ENCODE data around the gene VSTM2L. TPM values are rescaled to one million over a fixed set of nuclear protein-coding genes. Genes with fewer than 3 reads are reported as not detected.
A peak's percentile ranks its signal among the peaks of the same experiment; 100 is the strongest.

Gene VSTM2L
- total RNA-seq, 2 donors from 2014 or later: 1.4 to 2.9 TPM

- no peaks in the 10 kb centered on the region for H3K27me3 ChIP-seq (ENCODE audit: control insufficient read depth, insufficient read depth, low read length, poor library complexity, severe bottlenecking)
- Mint-ChIP-seq H3K9me3 (no peaks in the 10 kb centered on the region), H3K36me3 (ENCODE audit: low read depth) (peaks cover 3% of the 10 kb centered on the region), H3K27me3 (ENCODE audit: insufficient read depth) (peaks cover 3% of the 10 kb centered on the region), H3K4me3 (no peak overlapping the region), H3K27ac (no peak overlapping the region), H3K4me1 (no peaks in the 10 kb centered on the region)
- H3K36me3 ChIP-seq (ENCODE audit: control insufficient read depth, insufficient read depth, low read length): no peaks in the 10 kb centered on the region
- no peak overlapping the region for H3K9ac ChIP-seq (ENCODE audit: extremely low read depth, low read length, poor library complexity, severe bottlenecking)
- no peak for DNase-seq
- H3K4me1 ChIP-seq (ENCODE audit: control insufficient read depth, insufficient read depth, low read length): no peaks in the 10 kb centered on the region
- 90% methylated on average over 6 to 12 of the region's 12 CpGs for WGBS, 2 experiments (ENCODE audit: insufficient coverage in 1 of 2, insufficient read length in 1 of 2)
- TF ChIP-seq CTCF (conservative IDR thresholded peaks at IDR 0.05): no peak
- no peak overlapping the region for H3K27ac ChIP-seq (ENCODE audit: low read depth, low read length)
- no peak overlapping the region for H3K4me3 ChIP-seq (ENCODE audit: low read length)
- no peaks in the 10 kb centered on the region for H3K9me3 ChIP-seq (ENCODE audit: control insufficient read depth, low read length)
Measured at GRCh38 chr20:37878835-37879599, 23.9 kb upstream of the VSTM2L start.

- H3K36me3 ChIP-seq (ENCODE audit: control insufficient read depth, insufficient read depth, low read length): no peaks in the 10 kb centered on the region
- H3K9me3 ChIP-seq (ENCODE audit: control insufficient read depth, low read length): no peaks in the 10 kb centered on the region
- Mint-ChIP-seq H3K36me3 (ENCODE audit: low read depth) (no peaks in the 10 kb centered on the region), H3K9me3 (no peaks in the 10 kb centered on the region), H3K27ac (no peak overlapping the region), H3K4me3 (no peak overlapping the region), H3K4me1 (no peaks in the 10 kb centered on the region), H3K27me3 (ENCODE audit: insufficient read depth) (peaks cover 3% of the 10 kb centered on the region)
- no peak for DNase-seq
- H3K4me3 ChIP-seq (ENCODE audit: low read length): no peak overlapping the region
- H3K27me3 ChIP-seq (ENCODE audit: control insufficient read depth, insufficient read depth, low read length, poor library complexity, severe bottlenecking): no peaks in the 10 kb centered on the region
- 91 to 100% methylated on average over 1 of the region's 1 CpG for WGBS, 2 experiments (ENCODE audit: insufficient coverage in 1 of 2, insufficient read length in 1 of 2)
- H3K27ac ChIP-seq (ENCODE audit: low read depth, low read length): no peak overlapping the region
- no peak overlapping the region for H3K9ac ChIP-seq (ENCODE audit: extremely low read depth, low read length, poor library complexity, severe bottlenecking)
- H3K4me1 ChIP-seq (ENCODE audit: control insufficient read depth, insufficient read depth, low read length): no peaks in the 10 kb centered on the region
- TF ChIP-seq CTCF (conservative IDR thresholded peaks at IDR 0.05): no peak
Measured at GRCh38 chr20:37879843-37880242, 23.1 kb upstream of the VSTM2L start.

- H3K4me3 ChIP-seq (ENCODE audit: low read length): no peak overlapping the region
- peaks cover 3% of the 10 kb centered on the region for H3K27me3 Mint-ChIP-seq (ENCODE audit: insufficient read depth)
- peak overlapping the region; percentile 65 for H3K27ac Mint-ChIP-seq
- no peaks in the 10 kb centered on the region for H3K4me1 Mint-ChIP-seq
- no peaks in the 10 kb centered on the region for H3K4me1 ChIP-seq (ENCODE audit: control insufficient read depth, insufficient read depth, low read length)
- H3K27ac ChIP-seq (ENCODE audit: low read depth, low read length): peak overlapping the region; percentile 24
- no peaks in the 10 kb centered on the region for H3K36me3 Mint-ChIP-seq (ENCODE audit: low read depth)
- no peaks in the 10 kb centered on the region for H3K9me3 ChIP-seq (ENCODE audit: control insufficient read depth, low read length)
- no peak overlapping the region for H3K4me3 Mint-ChIP-seq
- no peaks in the 10 kb centered on the region for H3K36me3 ChIP-seq (ENCODE audit: control insufficient read depth, insufficient read depth, low read length)
- DNase-seq: no peak
- H3K9me3 Mint-ChIP-seq: no peaks in the 10 kb centered on the region
- TF ChIP-seq CTCF (conservative IDR thresholded peaks at IDR 0.05): no peak
- H3K27me3 ChIP-seq (ENCODE audit: control insufficient read depth, insufficient read depth, low read length, poor library complexity, severe bottlenecking): no peaks in the 10 kb centered on the region
- 91 to 99% methylated on average over 11 to 18 of the region's 18 CpGs for WGBS, 2 experiments (ENCODE audit: insufficient coverage in 1 of 2, insufficient read length in 1 of 2)
- H3K9ac ChIP-seq (ENCODE audit: extremely low read depth, low read length, poor library complexity, severe bottlenecking): no peak overlapping the region
Measured at GRCh38 chr20:37880726-37881591, 22.0 kb upstream of the VSTM2L start.
